OCI-LY1 (cell line): ENCODE results near the gene PAK5.

Experiments used
- CTCF ChIP-seq: fragments of 200-600 bp; sonication (generic), shearing (Covaris generic); IDR thresholded peaks from 2 replicates; pipeline ENCODE4 v1.5.1; 2017; ENCODE audit warnings: mild to moderate bottlenecking, antibody characterized with exemption, low read length, moderate library complexity, mixed read lengths
- EZH2 ChIP-seq: fragments of 200-600 bp; sonication (generic), shearing (Covaris generic); IDR thresholded peaks from 2 replicates; pipeline ENCODE4 v1.8.0; 2017; ENCODE audit warnings: borderline replicate concordance, mixed run types, mild to moderate bottlenecking, antibody characterized with exemption, low read length, moderate library complexity, mixed read lengths

GRCh38 chr20:9590189-9590588 is 248.7 kb downstream of the PAK5 start:
- TF ChIP-seq CTCF: no peak
- TF ChIP-seq EZH2: no peak
